HCT116 (cell line): ENCODE results near the gene LYRM4. TPM values are rescaled to one million over a fixed set of nuclear protein-coding genes. Genes with fewer than 3 reads are reported as not detected.

ENCODE experiments used
- ATAC-seq: fragments of 200-7000 bp; cut with Tn5 transposase; 2 replicates; pipeline ENCODE4 v1.9.1; 2020; ENCODE audit warnings: mild to moderate bottlenecking, moderate library complexity
- BruUV-seq: library from RNA; stranded (reverse); fragments of 400-500 nt; replicated peaks from 2 replicates; lab custom pipeline; 2021; lab: Mats Ljungman, UMichigan
- CTCF ChIA-PET: fragments of 300-600 bp; sonication (Branson Sonifier 250); formaldehyde crosslinking; loops from one replicate; lab custom pipeline; 2021; ENCODE audit warnings: antibody characterized with exemption; lab: Charles Lee
- POLR2A ChIA-PET: fragments of 300-600, 350-600 bp; sonication (Branson Sonifier 250); formaldehyde crosslinking; loops from one replicate; lab custom pipeline; 2021; ENCODE audit warnings: antibody characterized with exemption; lab: Charles Lee
- RAD21 ChIA-PET, 2 experiments: fragments of 300-600 bp; sonication (Branson Sonifier 250); formaldehyde crosslinking; loops; one replicate each; lab custom pipeline; 2023; ENCODE audit warnings: low total read pairs in 2 of 2; ENCODE audit not compliant: uncharacterized antibody in 2 of 2, unreplicated experiment in 2 of 2, low non-redundant PET in 1 of 2; lab: Charles Lee
- DNase-seq: peaks from one replicate; pipeline ENCODE4 v3.0.0-alpha.2; 2010; ENCODE audit warnings: low read depth, low spot score
- H2AFZ ChIP-seq: fragments of 200-600 bp; shearing (Covaris generic), sonication (generic); 2 replicates; pipeline ENCODE4 v1.6.1; 2017; ENCODE audit warnings: low read depth, mixed run types, mixed read lengths, antibody characterized with exemption, low read length; ENCODE audit not compliant: poor library complexity, severe bottlenecking
- H3K27ac ChIP-seq: 2 replicates; pipeline ENCODE4 v1.5.1; 2012; ENCODE audit warnings: low read depth, low read length
- H3K27me3 ChIP-seq: fragments of 200-600 bp; sonication (generic); 2 replicates; pipeline ENCODE4 v1.6.1; 2016; ENCODE audit warnings: mixed run types, low read length, mixed read lengths; ENCODE audit not compliant: insufficient read depth
- H3K36me3 ChIP-seq, 2 experiments: fragments of 200-500 bp in 1 of 2; fragments of 200-600 bp in 1 of 2; sonication (Bioruptor generic) in 1 of 2; sonication (generic) in 1 of 2; 2 replicates each; pipeline versions ENCODE4 v1.5.1 to v1.6.1; 2014 to 2016; ENCODE audit warnings: low read length in 2 of 2, inconsistent platforms in 1 of 2, mixed read lengths in 1 of 2, mixed run types in 1 of 2; ENCODE audit not compliant: insufficient read depth in 2 of 2, control insufficient read depth in 1 of 2
- H3K4me1 ChIP-seq, 2 experiments: fragments of 200-600 bp in 1 of 2; sonication (generic) in 1 of 2; 2 replicates each; pipeline versions ENCODE4 v1.5.1 to v1.6.1; 2012 to 2017; ENCODE audit warnings: low read length in 2 of 2, inconsistent platforms in 1 of 2, mild to moderate bottlenecking in 1 of 2, mixed read lengths in 1 of 2, mixed run types in 1 of 2, moderate library complexity in 1 of 2; ENCODE audit not compliant: insufficient read depth in 2 of 2, control insufficient read depth in 1 of 2
- H3K4me2 ChIP-seq: fragments of 200-600 bp; sonication (generic); 2 replicates; pipeline ENCODE4 v1.6.1; 2017; ENCODE audit warnings: mixed run types, low read length, mixed read lengths
- H3K4me3 ChIP-seq, 2 experiments: fragments of 200-600 bp in 1 of 2; sonication (generic) in 1 of 2; replicated peaks in 1 of 2; 2 replicates each; pipeline ENCODE4 v1.5.1; 2011 to 2016; ENCODE audit warnings: low read length in 2 of 2, control low read depth in 1 of 2, low read depth in 1 of 2, mild to moderate bottlenecking in 1 of 2, mixed read lengths in 1 of 2, mixed run types in 1 of 2
- H3K79me2 ChIP-seq: fragments of 200-600 bp; sonication (generic); 2 replicates; pipeline ENCODE4 v1.6.1; 2017; ENCODE audit warnings: mild to moderate bottlenecking, mixed run types, low read length, moderate library complexity, mixed read lengths; ENCODE audit not compliant: insufficient read depth
- H3K9ac ChIP-seq: fragments of 200-600 bp; sonication (generic); 2 replicates; pipeline ENCODE4 v1.6.1; 2016; ENCODE audit warnings: low read length, mixed read lengths
- H3K9me2 ChIP-seq: fragments of 200-600 bp; sonication (generic), shearing (Covaris generic); 2 replicates; pipeline ENCODE4 v1.6.1; 2017; ENCODE audit warnings: mixed run types, mild to moderate bottlenecking, moderate library complexity; ENCODE audit not compliant: insufficient read depth
- H3K9me3 ChIP-seq, 2 experiments: fragments of 200-500 bp in 1 of 2; fragments of 200-600 bp in 1 of 2; sonication (Bioruptor generic) in 1 of 2; sonication (generic) in 1 of 2; 2 replicates each; pipeline ENCODE4 v1.6.1; 2014 to 2017; ENCODE audit warnings: low read length in 2 of 2, mixed read lengths in 2 of 2, inconsistent platforms in 1 of 2, low read depth in 1 of 2, mild to moderate bottlenecking in 1 of 2, mixed run types in 1 of 2, moderate library complexity in 1 of 2; ENCODE audit not compliant: control insufficient read depth in 1 of 2, insufficient read depth in 1 of 2
- H4K20me1 ChIP-seq: fragments of 200-600 bp; sonication (generic), shearing (Covaris generic); 2 replicates; pipeline ENCODE4 v1.6.1; 2017; ENCODE audit warnings: mixed run types, mild to moderate bottlenecking, moderate library complexity; ENCODE audit not compliant: insufficient read depth
- CEBPB ChIP-seq: IDR thresholded peaks from 2 replicates; pipeline ENCODE4 v1.6.1; 2012; ENCODE audit warnings: low read depth
- EGR1 ChIP-seq: IDR thresholded peaks from 2 replicates; pipeline ENCODE4 v1.6.1; 2012; ENCODE audit warnings: low read depth
- ELF1 ChIP-seq: IDR thresholded peaks from 2 replicates; pipeline ENCODE4 v1.6.1; 2012; ENCODE audit warnings: low read depth, borderline replicate concordance
- EZH2 ChIP-seq: fragments of 200-600 bp; sonication (generic); IDR thresholded peaks from 2 replicates; pipeline ENCODE4 v1.6.1; 2017; ENCODE audit warnings: antibody characterized with exemption, mixed run types
- EZH2phosphoT487 ChIP-seq: fragments of 200-600 bp; IDR thresholded peaks from 2 replicates; pipeline ENCODE4 v1.6.1; 2018; ENCODE audit warnings: antibody characterized with exemption, borderline replicate concordance
- FOSL1 ChIP-seq: IDR thresholded peaks from 2 replicates; pipeline ENCODE4 v1.6.1; 2012; ENCODE audit warnings: low read depth
- JUND ChIP-seq: IDR thresholded peaks from 2 replicates; pipeline ENCODE4 v1.6.1; 2012
- POLR2A ChIP-seq: IDR thresholded peaks from 2 replicates; pipeline ENCODE4 v1.7.0; 2011; ENCODE audit warnings: borderline replicate concordance; ENCODE audit not compliant: insufficient read depth, insufficient read length; ENCODE audit errors: extremely low read depth
- POLR2AphosphoS5 ChIP-seq: IDR thresholded peaks from 2 replicates; pipeline ENCODE4 v1.6.1; 2011; ENCODE audit warnings: mild to moderate bottlenecking, low read depth, low read length, moderate library complexity
- REST ChIP-seq: IDR thresholded peaks from 2 replicates; pipeline ENCODE4 v1.6.1; 2012; ENCODE audit warnings: low read depth
- SIN3A ChIP-seq: IDR thresholded peaks from 2 replicates; pipeline ENCODE4 v1.6.1; 2012; ENCODE audit warnings: low read depth
- SP1 ChIP-seq: IDR thresholded peaks from 2 replicates; pipeline ENCODE4 v1.6.1; 2012; ENCODE audit warnings: low read depth
- TCF7L2 ChIP-seq: IDR thresholded peaks from 2 replicates; pipeline ENCODE4 v1.7.0; 2011; ENCODE audit warnings: borderline replicate concordance, inconsistent platforms; ENCODE audit not compliant: insufficient read depth, insufficient read length; ENCODE audit errors: extremely low read depth
- YY1 ChIP-seq: IDR thresholded peaks from 2 replicates; pipeline ENCODE4 v1.6.1; 2011; ENCODE audit warnings: low read length, low read depth, moderate library complexity, mild to moderate bottlenecking; ENCODE audit not compliant: insufficient replicate concordance; ENCODE audit errors: extremely low read depth
- ZFX ChIP-seq: fragments of 450-650 bp; IDR thresholded peaks from 2 replicates; pipeline ENCODE4 v1.6.1; 2017
- ZNF274 ChIP-seq: fragments of 200-500 bp; sonication (Bioruptor generic); IDR thresholded peaks from 2 replicates; pipeline ENCODE4 v1.6.1; 2014; ENCODE audit warnings: mild to moderate bottlenecking, low read depth, low read length, inconsistent platforms
- intact Hi-C: fragments of 100-400 bp; cut with micrococcal nuclease; formaldehyde crosslinking; loops from 2 replicates; pipeline ENCODE4 v1.10.0; 2022
- total RNA-seq: library from RNA; stranded (reverse); gene quantifications from one replicate; pipeline ENCODE4 v1.2.1, GENCODE V29; 2021; ENCODE audit not compliant: unreplicated experiment
- TF ChIP-seq, protein P1 (sequence below): IDR thresholded peaks from 2 replicates; pipeline ENCODE4 v1.6.1; 2012
- TF ChIP-seq, protein P2 (sequence below): IDR thresholded peaks from 2 replicates; pipeline ENCODE4 v1.6.1; 2011; ENCODE audit warnings: mild to moderate bottlenecking, low read length, moderate library complexity; ENCODE audit not compliant: insufficient replicate concordance; ENCODE audit errors: extremely low read depth
- TF ChIP-seq, protein P3 (sequence below), 3 experiments: fragments of 200-600 bp in 1 of 3; sonication (generic) in 1 of 3; IDR thresholded peaks in 2 of 3; conservative IDR thresholded peaks in 1 of 3; 2 replicates each; pipeline ENCODE4 v1.5.1; 2012 to 2017; ENCODE audit warnings: low read depth in 2 of 3, low read length in 2 of 3, antibody characterized with exemption in 1 of 3, borderline replicate concordance in 1 of 3, control low read depth in 1 of 3, mild to moderate bottlenecking in 1 of 3, mixed read lengths in 1 of 3, mixed run types in 1 of 3, moderate library complexity in 1 of 3; ENCODE audit not compliant: insufficient read depth in 1 of 3

Gene LYRM4
- total RNA-seq, 1 experiment from 2014 or later = 30.1 TPM

DNA sequence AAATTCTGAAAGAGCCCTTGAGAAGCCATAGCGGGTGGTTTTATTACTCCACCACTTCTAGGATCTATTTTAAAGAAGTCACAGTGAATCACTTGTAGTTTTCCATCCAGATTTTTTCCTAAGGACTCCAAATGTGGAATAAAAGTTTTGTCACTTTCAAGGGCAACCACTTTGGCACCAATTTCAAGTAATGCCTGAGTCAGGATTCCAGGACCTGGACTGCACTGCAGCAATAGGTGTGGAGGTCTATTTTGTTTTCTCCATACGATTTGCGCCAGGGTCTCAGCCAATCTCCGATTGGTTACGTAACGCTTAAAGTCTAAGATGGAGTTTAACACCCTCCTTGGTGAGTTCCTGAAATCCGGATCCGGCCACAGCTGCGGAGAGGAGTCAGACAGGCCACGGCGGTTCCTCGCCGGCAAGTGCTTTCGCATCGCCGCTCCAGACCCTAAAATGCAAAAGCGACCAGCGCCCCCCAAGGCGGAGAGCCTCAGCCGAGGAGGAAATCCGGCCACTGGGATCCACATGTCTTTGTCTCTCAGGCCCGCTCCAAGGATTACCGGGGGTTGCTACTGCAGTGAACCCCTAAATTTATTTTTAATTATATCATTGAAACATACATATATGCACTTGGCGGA is 194.2 kb downstream of the LYRM4 start:
- POLR2A ChIA-PET = no interaction called here
- Histone ChIP-seq H3K9ac (no peak overlapping the region), H3K27me3 (no peaks in the 10 kb centered on the region), H3K36me3 (no peaks in the 10 kb centered on the region), H3K4me3 (no peak overlapping the region), H3K9me3 (no peaks in the 10 kb centered on the region), H3K79me2 (no peaks in the 10 kb centered on the region), H3K4me1 (no peaks in the 10 kb centered on the region), H3K4me2 (no peak overlapping the region), H2AFZ (no peak overlapping the region), H4K20me1 (no peaks in the 10 kb centered on the region), H3K9me2 (no peaks in the 10 kb centered on the region), H3K27ac (no peak overlapping the region)
- intact Hi-C loops = no loop called here
- TF ChIP-seq, protein P1, sequence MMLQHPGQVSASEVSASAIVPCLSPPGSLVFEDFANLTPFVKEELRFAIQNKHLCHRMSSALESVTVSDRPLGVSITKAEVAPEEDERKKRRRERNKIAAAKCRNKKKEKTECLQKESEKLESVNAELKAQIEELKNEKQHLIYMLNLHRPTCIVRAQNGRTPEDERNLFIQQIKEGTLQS = no peak
- TF ChIP-seq FOSL1 (no peak), ZNF274 (no peak), YY1 (no peak), ZFX (no peak), EZH2 (no peak), CEBPB (no peak), EZH2phosphoT487 (no peak), POLR2A (no peak), SP1 (no peak), SIN3A (no peak), TCF7L2 (no peak), JUND (no peak), ELF1 (no peak), REST (no peak), EGR1 (no peak), POLR2AphosphoS5 (no peak)
- TF ChIP-seq, protein P2, sequence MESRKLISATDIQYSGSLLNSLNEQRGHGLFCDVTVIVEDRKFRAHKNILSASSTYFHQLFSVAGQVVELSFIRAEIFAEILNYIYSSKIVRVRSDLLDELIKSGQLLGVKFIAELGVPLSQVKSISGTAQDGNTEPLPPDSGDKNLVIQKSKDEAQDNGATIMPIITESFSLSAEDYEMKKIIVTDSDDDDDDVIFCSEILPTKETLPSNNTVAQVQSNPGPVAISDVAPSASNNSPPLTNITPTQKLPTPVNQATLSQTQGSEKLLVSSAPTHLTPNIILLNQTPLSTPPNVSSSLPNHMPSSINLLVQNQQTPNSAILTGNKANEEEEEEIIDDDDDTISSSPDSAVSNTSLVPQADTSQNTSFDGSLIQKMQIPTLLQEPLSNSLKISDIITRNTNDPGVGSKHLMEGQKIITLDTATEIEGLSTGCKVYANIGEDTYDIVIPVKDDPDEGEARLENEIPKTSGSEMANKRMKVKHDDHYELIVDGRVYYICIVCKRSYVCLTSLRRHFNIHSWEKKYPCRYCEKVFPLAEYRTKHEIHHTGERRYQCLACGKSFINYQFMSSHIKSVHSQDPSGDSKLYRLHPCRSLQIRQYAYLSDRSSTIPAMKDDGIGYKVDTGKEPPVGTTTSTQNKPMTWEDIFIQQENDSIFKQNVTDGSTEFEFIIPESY = no peak
- TF ChIP-seq, protein P3, sequence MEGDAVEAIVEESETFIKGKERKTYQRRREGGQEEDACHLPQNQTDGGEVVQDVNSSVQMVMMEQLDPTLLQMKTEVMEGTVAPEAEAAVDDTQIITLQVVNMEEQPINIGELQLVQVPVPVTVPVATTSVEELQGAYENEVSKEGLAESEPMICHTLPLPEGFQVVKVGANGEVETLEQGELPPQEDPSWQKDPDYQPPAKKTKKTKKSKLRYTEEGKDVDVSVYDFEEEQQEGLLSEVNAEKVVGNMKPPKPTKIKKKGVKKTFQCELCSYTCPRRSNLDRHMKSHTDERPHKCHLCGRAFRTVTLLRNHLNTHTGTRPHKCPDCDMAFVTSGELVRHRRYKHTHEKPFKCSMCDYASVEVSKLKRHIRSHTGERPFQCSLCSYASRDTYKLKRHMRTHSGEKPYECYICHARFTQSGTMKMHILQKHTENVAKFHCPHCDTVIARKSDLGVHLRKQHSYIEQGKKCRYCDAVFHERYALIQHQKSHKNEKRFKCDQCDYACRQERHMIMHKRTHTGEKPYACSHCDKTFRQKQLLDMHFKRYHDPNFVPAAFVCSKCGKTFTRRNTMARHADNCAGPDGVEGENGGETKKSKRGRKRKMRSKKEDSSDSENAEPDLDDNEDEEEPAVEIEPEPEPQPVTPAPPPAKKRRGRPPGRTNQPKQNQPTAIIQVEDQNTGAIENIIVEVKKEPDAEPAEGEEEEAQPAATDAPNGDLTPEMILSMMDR (IDR thresholded peaks at IDR 0.05 in 2 of 3, conservative IDR thresholded peaks at IDR 0.05 in 1 of 3; ENCODE audit: borderline replicate concordance in 1 of 3, insufficient read depth in 1 of 3, low read depth in 2 of 3, low read length in 2 of 3) = no peak
- DNase-seq (no peak), ATAC-seq (no peak)
- no TSS peak for BruUV-seq
- RAD21 ChIA-PET = no interaction called here
- CTCF ChIA-PET = no interaction called here
